HG03095 (cell line): ENCODE measurements around the gene KCNH6.
A peak's percentile ranks its signal among the peaks of the same experiment; 100 is the strongest.

Source experiments
- ATAC-seq: cut with Tn5 transposase; IDR thresholded peaks from one replicate; pipeline ENCODE4 v1.9.1; 2021; ENCODE audit warnings: moderate library complexity; ENCODE audit not compliant: unreplicated experiment

KCNH6 gene

GRCh38 chr17:63533433-63534077 is 10.4 kb downstream of the KCNH6 start:
- ATAC-seq = no peak

DNA sequence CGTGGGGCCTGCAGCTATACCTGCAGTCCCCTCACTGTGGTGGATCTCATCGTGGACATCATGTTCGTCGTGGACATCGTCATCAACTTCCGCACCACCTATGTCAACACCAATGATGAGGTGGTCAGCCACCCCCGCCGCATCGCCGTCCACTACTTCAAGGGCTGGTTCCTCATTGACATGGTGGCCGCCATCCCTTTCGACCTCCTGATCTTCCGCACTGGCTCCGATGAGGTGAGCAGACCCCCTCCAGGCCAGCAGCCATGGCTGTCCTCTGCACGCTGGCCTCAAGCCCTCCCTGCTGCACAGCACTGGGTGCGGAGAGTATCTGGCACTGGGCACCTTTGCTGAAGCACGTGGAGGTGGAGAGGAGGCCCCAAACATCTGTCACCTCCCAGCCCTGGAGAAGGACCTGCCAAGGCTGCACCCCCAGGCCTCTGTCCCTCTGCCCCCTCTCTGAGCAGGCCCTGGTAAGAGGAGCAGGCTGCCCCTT is 11.0 kb downstream of the KCNH6 start:
- ATAC-seq = no peak

DNA sequence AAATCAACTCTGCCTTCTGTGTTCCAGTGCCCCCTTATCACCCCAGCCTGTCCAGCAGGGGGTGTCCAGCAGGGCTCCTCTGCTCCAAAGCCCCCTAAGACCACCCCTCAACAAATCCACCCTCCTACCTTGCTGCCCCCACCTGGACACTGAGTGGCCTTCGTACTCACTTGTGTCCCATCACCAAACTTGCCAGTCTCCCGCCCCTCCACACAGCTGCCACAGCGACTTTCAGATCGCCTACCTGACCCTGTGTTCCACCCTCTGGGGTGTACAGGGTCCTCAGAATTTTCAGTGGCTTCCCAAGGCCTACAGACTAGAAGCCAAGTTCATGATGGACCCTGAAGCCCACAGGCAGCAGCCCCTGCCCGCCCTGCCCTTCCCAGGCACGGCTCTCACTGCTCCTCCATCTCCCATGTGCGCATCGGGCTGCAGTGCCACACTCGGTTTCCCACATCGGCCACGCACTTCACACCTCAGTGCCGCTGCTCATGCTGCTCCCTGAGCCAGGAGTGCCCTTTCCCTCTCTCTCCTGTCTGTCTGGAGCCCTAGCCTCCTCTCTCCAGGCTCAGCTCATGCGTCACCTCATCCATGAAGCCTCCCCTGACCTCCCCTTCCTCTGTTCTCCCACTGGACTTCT is 11.8 kb downstream of the KCNH6 start:
- ATAC-seq = no peak

DNA sequence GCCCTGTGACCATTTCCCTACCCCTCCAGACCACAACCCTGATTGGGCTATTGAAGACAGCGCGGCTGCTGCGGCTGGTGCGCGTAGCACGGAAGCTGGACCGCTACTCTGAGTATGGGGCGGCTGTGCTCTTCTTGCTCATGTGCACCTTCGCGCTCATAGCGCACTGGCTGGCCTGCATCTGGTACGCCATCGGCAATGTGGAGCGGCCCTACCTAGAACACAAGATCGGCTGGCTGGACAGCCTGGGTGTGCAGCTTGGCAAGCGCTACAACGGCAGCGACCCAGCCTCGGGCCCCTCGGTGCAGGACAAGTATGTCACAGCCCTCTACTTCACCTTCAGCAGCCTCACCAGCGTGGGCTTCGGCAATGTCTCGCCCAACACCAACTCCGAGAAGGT is 12.5 kb downstream of the KCNH6 start:
- no peak for ATAC-seq

DNA sequence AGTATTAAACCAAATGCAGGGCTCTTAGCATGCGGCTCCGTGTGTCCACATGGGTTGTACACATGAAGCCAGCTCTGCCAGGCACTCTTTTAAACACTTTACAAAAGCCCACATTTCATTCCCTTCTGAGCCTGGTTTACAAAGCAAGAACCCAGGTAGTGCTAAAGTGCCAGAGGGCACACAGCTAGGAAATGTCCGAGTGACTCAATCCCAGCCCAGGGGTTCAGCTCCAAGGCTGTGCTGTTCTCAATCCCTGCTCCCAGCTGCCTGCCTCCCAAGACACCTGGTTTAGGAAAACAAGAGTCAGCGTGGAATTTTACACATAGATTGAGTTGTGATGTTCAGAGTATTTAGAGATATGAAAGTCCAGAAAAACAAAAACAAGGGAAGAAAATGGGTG is 13.8 kb downstream of the KCNH6 start:
- no peak for ATAC-seq

GRCh38 chr17:63537991-63538692 is 15.0 kb downstream of the KCNH6 start:
- no peak for ATAC-seq

DNA sequence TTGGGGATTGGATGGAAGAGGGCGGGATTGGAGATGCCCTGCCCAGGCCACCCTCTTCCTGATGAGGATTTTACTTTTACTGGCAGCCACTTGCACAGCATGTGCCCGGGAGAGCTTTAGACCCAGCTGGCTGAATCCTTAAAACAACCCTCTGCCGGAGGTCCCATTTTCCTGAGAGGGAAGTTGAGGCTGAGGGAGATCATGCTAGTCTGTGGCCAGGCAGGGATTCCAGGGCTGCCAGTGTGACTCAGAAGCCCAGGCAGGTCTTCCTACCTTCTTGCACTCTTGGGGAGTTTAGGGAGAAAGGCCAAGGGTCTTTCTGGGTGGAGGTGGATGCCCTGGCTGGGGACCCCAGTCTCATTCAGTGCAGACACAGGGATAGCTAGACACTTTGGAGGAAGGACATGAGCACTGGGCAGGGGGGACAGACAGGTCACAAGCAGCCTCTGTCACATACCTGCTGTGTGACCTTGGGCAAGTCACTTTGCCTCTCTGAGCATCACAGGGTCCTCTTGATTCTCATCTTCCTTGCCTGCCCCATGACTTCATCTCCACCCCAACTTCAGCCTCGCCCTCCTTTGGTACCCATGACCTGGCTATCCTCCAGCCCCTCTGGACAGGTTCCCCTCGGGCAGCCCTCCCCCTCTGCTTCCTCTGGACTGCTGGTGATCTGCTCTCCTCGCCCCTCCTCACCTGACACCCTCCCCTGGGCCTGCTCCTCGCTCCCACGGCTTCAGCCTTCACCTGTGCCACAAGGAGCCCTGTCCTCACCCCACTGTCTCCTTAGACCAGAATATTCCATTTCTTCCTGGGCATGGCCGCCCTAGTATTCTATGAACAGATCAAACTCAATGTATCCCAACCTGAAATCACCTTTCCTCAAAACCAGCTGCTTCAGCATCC is 15.8 kb downstream of the KCNH6 start:
- no peak for ATAC-seq

GRCh38 chr17:63540590-63540989 is 17.4 kb downstream of the KCNH6 start:
- ATAC-seq = no peak

- ATAC-seq = no peak
Measured at GRCh38 chr17:63542218-63542545, 19.0 kb downstream of the KCNH6 start.

DNA sequence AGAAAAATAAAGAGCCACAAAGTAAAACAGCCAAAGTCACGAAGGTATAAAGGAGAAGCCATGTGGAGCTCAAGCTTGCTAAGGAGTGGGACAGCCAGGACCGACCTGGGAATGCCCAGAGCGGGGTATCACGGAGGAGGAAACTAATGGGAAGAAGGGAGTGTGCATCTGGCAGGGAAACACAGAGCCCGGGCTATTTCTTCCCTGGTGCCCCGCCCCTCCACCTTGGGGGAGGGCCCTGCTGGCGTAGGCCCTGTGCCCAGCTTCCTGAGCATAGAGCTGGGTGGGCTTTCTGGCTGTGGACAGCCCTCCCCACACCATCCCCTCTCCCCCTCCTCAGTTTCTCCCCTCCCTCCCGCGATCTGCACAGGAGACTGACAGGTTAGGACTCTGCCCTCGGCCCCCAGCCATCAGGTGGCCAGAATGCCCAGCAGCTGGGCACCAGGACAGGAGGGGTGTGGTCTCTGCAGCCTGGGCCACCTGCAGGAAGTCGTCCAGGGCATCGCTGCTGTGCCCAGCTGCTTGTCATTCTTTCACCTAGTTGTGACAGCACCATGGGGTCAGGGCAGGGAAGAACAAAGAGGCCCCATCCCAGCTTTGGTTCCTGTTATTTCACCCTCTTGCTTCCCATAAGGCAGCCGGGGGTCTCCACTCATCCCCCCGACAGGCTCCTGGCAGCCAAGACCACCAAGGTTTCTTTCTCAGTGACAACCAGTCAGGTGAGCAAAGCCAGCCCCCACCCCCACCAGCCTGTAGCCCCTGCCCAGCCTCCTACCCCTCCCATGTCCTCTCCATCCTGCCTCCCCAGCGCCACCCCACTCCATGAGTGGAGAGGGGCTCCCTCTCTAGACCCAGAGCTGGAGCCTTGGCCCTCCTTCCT is 20.0 kb downstream of the KCNH6 start:
- ATAC-seq = no peak

GRCh38 chr17:63543822-63544420 is 20.8 kb downstream of the KCNH6 start:
- ATAC-seq = no peak

DNA sequence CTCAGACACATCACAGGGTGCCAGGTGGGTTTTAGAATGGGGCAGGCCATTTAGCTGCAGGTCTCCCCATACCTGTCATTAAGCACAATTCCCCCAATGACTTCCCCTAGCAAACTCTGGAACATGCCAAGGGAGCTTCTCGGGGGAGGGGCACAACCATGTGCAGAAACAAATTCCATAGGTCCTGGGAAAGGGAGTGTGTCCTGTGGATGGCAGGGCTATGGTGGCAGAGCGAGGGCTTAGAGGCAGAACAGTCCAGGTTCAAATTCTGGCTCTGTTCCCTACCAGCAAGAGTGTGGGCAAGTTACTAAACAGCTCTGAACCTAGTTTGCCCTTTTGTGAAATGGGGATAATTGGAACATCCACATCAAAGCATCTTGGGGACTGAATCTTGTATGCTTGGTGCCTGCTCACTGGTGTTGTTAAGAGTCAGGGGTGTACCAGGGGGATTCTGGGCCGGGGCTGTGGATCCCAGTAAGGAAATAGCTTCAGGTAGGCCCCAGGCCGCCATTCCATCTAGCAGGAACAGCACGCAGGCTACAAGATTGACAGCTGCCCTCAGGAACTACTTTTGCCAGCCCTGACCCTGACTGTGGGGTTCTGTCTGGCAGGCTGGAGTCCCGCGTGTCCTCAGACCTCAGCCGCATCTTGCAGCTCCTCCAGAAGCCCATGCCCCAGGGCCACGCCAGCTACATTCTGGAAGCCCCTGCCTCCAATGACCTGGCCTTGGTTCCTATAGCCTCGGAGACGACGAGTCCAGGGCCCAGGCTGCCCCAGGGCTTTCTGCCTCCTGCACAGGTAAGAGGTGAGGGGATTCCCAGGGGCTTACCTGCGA is 21.5 kb downstream of the KCNH6 start:
- no peak for ATAC-seq

DNA sequence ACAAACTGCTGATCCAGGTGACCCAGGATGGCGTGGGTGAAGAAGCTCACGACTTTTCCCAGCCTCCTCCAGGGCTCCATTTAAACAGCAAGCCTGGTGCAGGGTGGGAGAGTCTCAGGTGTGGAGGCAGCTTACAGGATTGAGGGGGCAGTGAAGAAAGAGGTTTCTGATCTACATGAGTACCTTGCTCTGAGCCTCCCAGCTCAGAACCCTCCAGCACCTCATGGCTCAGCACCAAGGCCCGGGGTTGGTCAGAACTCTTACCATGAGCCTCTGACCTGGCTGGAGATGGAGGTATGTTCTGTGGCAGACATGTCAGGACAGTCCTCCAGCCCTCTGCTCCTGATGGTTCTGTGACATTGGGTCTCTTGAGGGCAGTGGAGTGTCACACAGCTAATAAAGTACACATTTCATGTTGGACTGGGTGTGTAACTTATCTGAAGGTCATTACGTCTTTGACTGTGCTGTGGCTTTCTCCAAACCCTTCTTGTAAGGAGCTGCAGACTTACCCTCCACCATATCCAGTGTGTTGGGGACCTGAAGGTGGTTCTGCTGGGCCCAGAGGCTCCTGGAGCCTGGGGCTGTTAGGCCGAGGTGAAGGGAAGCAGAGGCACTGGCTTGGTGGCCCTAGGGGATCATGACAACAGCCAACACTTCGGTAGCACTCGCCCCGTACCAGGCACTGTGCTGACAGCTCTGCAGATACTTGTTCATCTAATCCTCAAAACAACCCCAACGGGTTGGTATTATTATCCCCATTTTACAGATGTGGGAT is 23.3 kb downstream of the KCNH6 start:
- ATAC-seq = no peak

GRCh38 chr17:63547083-63547523 is 23.9 kb downstream of the KCNH6 start:
- no peak for ATAC-seq

GRCh38 chr17:63549289-63549945 is 26.3 kb downstream of the KCNH6 start:
- peak; percentile 7 for ATAC-seq

- ATAC-seq = peak; percentile 92
Measured at GRCh38 chr17:63549946-63550816, 27.0 kb downstream of the KCNH6 start, which contains the start of gene DCAF7. Gene DCAF7 (plus strand): TSS chr17:63550477. CDS start chr17:63550678, 201 bp downstream.
